Nucleus accumbens (tissue), 56 donors: ENCODE data around the gene KATNB1.
"Not testable (repeated sequence)": the region's sequence is repeated elsewhere in the genome, so short reads cannot be mapped to it uniquely, and the experiment has no call there.

Experiments
- DNase-seq, 56 donors: peaks; one replicate each; lab custom pipeline; 2025; lab: John Stamatoyannopoulos, UW

Gene KATNB1

DNA sequence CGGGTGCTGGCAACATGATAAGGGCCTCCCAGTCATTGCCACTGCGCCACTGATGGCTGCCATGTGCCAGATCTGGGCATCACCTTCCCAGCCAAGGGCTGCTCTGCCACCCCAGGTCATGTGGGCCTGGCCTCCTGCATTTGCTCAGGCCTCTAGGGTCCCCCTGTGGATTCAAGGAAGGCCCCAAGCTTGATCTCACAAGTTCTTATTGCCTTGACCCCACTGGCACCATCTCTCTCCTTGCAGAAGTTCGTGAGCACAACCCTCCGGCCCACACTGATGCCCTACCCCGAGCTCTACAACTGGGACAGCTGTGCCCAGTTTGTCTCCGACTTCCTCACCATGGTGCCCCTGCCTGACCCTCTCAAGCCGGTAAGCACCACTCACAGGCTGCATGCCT, 35.7 kb upstream of the KATNB1 start:
- DNase-seq: no peak

DNA sequence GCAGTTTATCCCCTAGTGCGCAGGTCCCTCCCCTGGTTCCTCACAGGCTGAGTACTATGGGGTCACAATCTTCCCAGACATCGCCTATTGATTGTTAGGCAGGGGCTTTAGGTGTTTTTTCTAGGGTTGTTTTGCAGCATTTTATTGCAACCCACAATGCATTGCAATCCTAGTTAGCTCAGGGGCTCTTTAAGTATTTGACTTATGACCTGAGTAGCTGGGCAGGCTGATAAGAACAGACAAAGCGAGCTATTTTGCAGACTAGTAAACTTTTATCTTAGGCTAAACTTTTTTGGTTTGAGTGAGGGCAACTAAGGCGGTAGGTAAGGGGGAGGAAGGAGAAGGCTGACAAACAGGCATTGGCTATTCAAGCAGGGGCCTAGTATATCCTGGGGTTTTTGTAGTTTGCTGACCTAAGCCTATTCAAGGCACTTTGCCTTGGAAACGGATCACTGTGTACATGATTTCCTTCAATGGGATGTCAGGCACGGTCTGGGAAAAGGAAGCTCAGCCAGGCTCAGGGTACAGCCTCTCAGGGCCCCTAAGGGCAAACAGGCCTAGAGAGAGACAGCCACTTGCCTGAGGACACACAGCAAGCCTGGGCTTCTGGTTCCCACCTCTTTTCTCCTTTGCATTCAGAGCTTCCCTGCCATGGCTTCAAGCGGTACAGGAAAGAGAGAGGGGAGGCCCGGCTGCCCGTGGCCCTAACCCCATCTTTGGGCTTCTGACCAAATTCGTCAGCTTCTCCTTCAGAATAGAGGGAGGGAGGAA, 34.6 kb upstream of the KATNB1 start:
- DNase-seq: no peak

DNA sequence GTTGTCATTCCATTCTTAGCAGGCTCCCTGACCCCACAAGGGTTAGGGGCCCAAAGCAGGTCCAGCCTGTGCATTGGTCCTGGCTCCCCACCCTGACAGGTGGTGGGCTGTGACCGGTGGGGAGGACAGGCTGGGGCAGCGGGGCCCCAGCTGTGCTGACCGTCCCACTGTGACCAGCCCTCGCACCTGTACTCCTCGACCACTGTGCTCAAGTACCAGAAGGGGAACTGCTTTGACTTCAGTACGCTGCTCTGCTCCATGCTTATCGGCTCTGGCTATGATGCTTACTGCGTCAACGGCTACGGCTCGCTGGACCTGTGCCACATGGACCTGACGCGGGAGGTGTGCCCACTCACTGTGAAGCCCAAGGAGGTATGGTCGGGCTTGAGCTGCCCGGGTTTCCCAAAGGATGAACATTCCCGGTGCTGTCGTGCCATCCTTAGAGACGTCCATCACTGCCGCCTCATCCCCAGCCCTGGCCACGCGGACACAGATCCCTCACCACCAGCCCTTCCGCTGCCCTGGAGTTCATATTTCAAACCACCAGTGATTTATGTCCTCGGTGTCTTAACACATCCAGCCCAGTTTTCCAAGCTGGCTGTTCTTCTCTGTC, 33.7 kb upstream of the KATNB1 start:
- no peak for DNase-seq

DNA sequence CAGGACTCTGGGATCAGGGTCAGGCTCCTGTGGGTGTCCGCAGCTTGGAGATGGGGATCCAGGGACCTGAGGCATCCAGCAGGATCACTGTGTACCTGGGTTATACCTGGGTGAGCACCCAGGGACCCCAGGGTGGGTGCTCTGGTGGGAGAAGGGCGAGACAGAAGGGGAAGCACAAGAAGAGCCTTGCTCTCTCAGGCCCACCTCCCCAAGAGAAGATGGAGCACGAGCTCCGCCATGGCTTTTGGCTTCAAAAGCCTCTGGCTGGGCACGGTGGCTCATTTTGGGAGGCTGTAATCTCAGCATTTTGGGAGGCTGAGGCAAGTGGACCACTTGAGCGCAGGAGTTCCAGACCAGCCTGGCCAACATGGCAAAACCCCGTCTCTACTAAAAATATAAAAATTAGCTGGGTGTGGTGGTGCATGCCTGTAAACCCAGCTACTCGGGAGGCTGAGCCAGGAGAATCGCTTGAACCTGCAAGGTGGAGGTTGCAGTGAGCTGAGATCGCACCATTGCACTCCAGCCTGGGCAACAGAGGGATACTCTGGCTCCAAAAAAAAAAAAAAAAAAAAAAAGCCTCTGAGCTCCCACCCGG, 32.1 kb upstream of the KATNB1 start:
- DNase-seq: no peak

DNA sequence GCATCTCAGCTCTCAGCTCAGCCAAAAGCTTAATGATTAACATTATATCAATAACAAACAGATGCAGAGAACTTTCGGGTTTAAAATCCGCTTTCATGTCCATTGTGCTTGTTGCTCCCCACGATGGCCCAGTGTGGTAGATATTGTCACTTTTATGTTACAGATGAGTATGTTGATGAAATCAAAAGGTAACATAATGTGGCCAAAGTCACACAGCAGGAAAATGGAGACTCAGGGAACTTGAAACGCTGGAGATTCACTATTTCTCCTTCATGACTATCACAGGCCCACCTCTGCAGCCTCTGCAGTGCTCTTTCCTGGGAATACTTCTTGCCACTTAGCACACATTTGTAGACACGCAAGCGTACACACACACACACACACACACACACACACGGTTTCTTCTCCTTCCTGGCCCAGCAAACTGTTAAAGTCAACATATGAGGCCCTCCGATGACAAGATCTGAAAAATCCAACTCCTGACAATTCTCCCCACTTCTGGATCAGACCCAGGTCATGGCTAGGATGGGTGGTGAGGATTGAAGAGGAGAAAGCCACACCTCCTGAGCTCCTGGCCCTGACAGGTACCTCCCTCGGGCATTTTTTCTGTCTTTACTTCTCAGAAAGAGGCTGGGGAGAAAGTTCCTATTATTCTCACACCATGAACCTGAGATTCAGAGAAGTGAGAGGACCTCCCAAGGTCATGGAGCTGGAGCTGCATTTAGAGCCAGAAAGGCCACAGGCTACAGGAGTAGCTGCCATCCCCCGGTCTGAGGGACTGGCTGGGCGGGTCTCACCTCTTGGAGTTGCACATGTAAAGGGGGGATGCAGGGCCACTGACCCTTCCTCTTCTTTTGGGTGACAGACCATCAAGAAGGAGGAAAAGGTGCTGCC, 31.3 kb upstream of the KATNB1 start:
- DNase-seq: no peak

DNA sequence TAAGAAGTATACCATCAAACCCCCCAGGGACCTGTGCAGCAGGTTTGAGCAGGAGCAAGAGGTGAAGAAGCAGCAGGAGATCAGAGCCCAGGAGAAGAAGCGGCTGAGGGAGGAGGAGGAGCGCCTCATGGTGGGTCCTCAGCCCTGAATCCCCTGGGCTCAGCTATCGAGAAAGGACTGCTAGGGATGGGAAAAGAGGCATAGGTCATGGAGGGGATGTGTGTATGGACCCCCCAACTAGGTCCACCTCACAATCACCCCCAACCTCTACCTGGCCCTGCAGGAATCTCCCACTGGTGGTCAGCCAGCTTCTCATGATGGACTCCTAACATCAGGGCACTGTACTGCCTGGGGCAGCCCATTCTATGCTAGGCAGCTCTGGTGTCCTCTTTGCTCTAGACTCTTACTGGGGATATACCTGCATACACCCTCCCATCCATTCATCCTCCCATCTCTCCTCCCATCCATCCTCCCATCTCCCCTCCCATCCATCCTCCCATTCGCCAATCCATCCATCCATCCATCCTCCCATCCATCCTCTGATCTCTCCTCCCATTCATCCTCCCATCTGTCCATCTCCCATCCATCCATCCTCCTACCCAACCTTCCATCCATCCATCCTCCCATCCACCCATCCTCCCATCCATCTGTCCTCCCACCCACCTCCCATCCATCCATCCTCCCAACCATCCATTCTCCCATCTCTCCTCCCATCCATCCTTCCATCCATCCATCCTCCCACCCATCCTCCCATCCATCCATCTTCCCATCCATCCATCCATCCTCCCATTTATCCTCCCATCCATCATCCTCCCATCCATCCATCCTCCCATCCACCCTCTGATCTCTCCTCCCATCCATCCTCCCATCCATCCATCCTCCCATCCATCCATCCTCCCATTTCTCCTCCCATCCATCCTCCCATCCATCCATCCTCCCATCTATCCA, 30.4 kb upstream of the KATNB1 start:
- no peak for DNase-seq

DNA sequence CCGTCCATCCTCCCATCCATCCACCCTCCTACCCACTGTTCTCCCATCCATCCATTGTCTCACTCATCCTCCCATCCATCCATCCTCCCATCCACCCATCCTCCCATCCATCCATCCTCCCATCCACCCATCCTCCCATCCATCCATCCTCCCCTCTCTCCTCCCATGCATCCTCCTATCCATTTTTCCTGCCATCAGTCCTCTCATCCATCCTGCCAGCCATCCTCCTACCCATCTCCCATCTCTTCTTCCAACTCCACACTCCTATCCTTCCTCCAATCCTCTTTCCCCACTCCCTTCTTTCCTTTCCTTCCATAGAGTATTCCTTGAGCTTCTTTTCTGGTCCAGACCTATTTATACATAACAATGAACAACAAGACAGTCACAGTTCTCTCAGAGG, 28.9 kb upstream of the KATNB1 start:
- no peak for DNase-seq

DNA sequence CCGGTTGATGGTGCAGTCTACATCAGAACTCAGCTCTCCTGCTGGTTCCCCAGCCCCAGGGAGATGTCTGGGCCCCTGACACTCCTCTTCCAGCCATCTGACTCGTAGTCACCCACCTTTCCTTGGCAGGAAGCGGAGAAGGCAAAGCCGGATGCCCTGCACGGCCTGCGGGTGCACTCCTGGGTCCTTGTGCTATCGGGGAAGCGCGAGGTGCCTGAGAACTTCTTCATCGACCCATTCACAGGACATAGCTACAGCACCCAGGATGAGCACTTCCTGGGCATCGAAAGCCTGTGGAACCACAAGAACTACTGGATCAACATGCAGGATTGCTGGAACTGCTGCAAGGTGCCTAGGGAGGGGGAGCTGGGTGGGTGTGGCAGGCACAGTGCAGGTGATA, 28.2 kb upstream of the KATNB1 start:
- no peak for DNase-seq

DNA sequence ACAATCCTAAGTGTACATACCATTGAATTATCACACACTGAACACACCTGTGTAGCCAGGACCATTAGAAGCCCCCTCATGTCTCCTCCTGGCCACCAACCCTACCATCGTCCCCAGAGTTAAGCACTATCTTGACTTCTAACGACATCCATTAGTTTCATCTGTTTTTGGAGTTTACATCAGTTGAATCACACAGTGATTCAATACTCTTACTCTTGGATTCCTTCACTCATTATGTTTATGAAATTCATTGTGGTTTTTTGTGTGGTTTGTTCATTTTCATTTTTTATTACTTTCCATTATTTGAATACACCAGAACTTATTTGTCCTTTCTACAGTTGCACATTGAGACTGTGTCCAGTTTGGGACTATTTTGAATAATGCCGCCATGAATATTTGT, 27.4 kb upstream of the KATNB1 start:
- no peak for DNase-seq

DNA sequence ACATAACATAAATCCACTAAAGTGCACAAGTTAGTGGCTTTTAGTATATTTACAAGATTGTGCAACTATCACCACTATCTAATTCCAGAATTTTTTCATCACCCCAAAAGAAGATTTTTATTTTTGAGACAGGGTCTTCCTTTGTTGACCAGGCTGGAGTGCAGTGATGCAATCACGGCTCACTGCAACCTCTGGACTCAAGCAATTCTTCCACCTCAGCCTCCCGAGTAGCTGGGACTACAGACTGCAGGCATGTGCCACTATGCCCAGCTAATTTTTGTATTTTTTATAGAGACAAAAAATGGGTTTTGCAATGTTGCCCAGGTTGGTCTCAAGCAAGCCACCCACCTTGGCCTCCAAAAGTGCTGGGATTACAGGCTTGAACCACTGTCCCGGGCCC, 25.9 kb upstream of the KATNB1 start:
- no peak for DNase-seq

DNA sequence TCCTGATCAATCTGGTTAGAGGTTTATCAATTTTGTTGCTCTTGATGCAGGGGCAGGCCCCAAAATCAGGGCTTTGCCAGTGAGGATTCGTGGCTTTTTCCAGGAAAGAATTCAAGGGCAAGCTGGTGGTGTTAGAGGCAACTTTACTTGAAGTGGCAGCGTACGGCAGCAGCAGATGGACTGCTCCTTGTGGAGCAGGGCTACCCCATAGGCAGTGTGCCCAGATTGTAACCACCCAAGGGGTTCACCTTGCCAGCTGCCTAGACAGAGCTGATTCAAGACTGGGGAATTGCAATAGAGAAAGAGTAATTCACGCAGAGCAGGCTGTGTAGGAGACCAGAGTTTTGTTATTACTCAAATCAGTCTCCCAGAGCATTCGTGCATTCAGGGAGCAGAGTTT, 24.2 kb upstream of the KATNB1 start:
- no peak for DNase-seq

DNA sequence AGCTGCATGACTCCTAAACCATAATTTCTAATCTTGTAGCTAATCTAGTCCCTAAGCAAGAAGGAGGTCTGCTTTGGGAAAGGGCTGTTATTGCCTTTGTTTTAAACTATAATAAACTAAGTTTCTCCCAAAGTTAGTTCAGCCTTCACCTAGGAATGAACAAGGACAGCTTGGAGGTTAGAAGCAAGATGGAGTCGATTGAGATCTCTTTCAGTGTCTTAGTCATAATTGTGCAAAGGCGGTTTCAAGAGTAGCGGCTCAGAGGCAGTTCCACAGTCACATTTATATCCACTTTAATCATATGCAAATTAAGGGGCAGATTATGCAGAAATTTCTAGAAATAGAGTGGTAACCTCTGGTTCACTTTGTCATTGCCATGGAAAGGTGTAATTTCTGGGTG, 23.6 kb upstream of the KATNB1 start:
- no peak for DNase-seq

DNA sequence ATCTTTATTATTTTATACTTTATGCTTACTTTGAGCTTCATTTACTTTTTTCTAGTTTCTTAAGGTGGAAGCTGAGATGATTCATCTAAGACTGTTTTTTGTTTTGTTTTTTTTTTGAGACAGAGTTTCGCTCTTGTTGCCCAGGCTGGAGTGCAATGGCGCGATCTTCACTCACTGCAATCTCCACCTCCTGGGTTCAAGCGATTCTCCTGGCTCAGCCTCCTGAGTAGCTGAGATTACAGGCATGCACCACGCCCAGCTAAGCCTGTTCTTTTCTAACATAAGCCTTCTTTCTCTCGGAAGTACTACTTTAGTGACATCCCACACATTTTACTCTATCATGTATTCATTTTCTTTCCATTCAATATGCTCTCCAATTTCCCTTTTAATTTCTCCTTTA, 23.0 kb upstream of the KATNB1 start:
- DNase-seq: not testable (repeated sequence)

DNA sequence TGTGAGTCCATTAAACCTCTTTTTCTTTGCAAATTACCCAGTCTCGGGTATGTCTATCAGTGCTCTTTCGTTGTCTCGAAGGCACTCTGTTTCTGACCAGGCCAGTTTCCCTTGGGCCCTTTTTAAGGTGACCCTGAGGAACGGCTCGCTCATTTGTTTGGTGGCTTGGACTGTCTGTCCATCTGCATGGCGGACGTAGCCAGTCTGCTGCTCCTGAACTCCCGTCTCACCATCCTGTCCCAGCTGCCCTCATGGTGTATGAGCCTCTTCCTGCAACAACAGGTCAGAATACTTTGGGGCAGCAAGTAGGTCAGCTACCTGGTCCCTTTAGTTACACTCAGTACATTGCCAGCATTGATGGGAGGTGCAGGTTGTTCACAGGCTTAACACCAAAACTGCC, 22.0 kb upstream of the KATNB1 start:
- no peak for DNase-seq

DNA sequence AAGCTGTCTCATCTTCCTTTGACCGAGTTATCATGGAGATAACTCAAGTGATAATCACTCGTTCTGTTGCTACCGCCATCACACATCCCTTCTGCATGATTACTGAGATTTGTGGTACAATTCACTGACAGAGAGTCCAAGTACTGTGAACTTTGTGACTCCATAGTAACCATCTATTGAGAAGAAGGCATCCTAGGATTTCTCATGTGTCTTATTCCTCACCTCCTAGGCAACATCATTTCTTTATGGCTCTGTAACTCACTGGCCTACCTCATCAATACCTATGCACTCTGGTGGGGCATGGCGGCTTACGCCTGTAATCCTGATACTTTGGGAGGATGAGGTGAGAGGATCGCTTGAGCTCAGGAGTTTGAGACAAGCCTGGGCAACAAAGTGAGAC, 21.5 kb upstream of the KATNB1 start:
- DNase-seq: no peak

DNA sequence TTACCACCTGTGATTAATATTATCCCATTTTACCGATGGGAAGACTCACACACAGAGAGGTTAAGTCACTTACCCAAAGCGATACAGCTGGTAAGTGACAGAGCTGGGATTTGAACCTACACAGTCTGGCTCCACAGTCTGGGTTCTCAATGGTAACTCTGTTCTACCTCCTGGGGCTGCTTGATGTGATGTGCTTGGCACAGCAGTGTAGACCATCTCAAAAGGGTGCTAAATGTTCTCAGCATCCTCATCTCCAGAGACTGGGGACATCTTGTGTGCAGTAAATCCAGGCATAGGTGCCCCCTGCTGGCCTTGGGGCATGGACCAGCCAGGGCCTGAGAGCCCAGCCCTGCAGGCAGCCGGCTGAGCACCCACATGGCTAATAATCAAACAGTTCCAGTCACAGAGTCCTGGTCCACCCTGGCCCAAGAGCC, 15.4 kb upstream of the KATNB1 start:
- peak in 30 of 56 donors; percentile 1 to 66 (median 20) for DNase-seq

DNA sequence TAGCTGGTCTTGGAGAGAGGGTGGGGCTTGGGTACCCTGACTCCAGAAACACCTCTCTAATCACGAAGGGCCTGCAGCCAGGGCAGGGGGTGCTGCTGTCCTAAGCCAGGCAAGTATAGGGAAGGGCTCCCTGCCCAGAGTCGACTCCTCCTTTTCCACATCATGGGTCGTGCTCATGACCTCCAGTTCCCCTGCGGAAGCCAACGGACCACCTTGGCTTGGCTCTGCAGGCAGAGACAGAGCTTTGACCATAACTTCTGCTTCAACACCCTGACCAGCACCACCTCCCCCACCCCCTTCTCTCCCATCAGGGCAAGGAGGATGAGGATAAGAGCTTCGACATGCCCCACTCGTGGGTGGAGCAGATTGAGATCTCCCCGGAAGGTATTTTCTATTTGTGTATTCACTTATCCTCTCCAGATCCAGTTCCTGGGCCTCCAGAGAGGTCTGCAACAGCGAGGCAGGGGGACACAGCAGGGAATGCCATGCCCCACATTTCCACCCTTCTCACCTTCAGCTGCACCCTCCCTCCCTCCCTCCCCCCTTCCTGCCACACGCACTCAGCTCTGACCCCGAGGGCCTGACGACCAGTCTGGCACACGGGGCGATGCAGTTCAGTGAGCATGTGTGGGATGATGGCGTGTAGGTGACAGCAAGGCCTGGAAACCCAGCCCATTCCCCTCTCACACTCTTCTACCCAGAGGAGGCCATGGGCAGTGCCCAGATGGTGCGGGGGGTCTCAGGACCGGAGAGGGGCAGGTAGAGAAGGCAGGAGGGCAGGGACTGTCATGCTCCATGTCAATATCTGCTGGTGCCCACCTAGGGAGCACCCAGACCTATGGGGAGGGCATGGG, 14.0 kb upstream of the KATNB1 start:
- DNase-seq: no peak

DNA sequence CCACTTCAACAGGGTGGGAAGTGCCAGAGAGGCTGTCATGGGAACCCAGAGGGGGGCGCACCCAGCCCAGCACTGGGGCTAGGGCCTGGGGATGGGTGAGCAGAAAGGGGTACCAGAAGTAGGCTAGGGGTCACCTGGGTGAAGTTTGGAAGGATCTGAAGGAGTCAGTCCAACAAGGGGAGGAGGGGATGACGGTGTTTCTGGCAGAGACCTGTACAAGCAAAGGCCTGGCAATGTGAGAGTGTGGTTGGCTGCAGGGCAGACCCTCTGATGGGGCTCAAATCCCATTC, 13.4 kb upstream of the KATNB1 start:
- DNase-seq: no peak

DNA sequence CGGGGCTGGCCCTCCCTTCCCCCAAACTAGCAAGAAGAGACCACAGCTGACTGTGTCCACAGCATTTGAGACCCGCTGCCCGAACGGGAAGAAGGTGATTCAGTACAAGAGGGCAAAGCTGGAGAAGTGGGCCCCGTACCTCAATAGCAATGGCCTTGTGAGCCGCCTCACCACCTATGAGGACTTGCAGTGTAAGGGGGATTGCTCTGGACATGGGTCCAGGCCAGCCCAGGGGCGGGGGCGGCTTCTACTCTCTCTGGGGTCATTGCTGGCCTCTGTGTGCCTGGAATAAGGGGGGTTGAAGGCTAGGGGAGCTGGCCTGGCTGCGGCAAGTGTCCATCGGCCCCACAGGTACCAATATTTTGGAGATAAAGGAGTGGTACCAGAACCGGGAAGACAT, 12.9 kb upstream of the KATNB1 start:
- no peak for DNase-seq
